ENCODE data around the gene CKAP4.
"Not testable (repeated sequence)": the region's sequence is repeated elsewhere in the genome, so short reads cannot be mapped to it uniquely, and the experiment has no call there.

CKAP4 gene

DNA sequence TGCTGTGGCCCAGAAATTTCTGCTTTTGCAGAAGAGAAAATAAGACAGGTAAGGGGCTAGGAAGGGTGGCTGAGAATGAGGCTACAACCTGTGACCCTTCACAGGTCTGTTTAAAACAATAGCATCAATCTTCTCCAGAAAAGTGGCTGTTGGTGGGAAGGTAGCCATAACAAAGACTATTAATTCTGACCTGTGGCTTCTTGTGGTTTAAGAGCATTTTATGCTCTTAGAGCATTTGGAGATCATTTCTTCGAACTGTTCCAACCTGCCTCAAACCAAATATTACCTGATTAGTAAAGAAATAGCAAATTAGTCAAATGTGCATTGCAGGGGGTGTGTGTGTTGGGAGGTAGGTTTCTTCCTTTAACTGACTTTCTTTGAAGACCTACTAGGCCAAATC lies 39.5 kb upstream of the CKAP4 start:
- Histone ChIP-seq H3K9me3 (ENCODE audit: control insufficient read depth in 5 of 5, low read length in 5 of 5) (peaks cover 0 to 1% (median under 1%) of the 10 kb centered on the region in 5 donors), H3K27me3 (ENCODE audit: control insufficient read depth in 5 of 5, insufficient read depth in 4 of 5, low read length in 5 of 5) (peaks cover 0 to 4% (median 0%) of the 10 kb centered on the region in 5 donors), H3K4me3 (ENCODE audit: low read depth in 1 of 5, low read length in 5 of 5) (no peak overlapping the region), H3K9ac (ENCODE audit: low read length in 5 of 5) (no peak overlapping the region), H3K4me1 (ENCODE audit: control insufficient read depth in 5 of 5, insufficient read depth in 5 of 5, low read length in 5 of 5) (peaks cover 0 to 9% (median 0%) of the 10 kb centered on the region in 5 donors), H3K36me3 (ENCODE audit: control insufficient read depth in 5 of 5, insufficient read depth in 5 of 5, low read length in 5 of 5) (no peaks in the 10 kb centered on the region), H3K27ac (ENCODE audit: low read depth, low read length) (no peak overlapping the region)

DNA sequence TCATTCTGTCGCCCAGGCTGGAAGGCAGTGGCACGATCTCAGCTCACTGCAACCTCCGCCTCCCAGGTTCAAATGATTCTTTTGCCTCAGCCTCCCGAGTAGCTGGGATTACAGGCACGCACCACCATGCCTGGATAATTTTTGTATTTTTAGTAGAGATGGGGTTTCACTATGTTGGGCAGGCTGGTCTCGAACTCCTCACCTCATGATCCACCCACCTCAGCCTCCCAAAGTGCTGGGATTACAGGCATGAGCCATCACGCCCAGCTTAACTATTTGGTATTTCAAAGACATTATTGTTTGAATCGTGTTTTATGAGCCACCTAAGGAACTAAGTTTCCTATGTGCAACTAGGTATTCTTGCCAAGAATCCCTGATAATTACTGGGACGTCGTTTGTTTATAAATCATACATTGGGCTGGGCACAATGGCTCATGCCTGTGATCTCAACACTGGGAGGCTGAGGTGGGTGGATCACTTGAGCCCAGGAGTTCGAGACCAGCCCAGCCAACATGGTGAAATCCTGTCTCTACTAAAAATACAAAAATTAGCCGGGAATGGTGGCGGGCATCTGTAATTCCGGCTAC lies 38.8 kb upstream of the CKAP4 start:
- not testable (repeated sequence) for H3K9me3 ChIP-seq (ENCODE audit: control insufficient read depth in 5 of 5, low read length in 5 of 5); H3K4me3 ChIP-seq (ENCODE audit: low read depth in 1 of 5, low read length in 5 of 5); H3K27ac ChIP-seq (ENCODE audit: low read depth, low read length); H3K4me1 ChIP-seq (ENCODE audit: control insufficient read depth in 5 of 5, insufficient read depth in 5 of 5, low read length in 5 of 5); H3K27me3 ChIP-seq (ENCODE audit: control insufficient read depth in 5 of 5, insufficient read depth in 4 of 5, low read length in 5 of 5); H3K36me3 ChIP-seq (ENCODE audit: control insufficient read depth in 5 of 5, insufficient read depth in 5 of 5, low read length in 5 of 5); H3K9ac ChIP-seq (ENCODE audit: low read length in 5 of 5)

DNA sequence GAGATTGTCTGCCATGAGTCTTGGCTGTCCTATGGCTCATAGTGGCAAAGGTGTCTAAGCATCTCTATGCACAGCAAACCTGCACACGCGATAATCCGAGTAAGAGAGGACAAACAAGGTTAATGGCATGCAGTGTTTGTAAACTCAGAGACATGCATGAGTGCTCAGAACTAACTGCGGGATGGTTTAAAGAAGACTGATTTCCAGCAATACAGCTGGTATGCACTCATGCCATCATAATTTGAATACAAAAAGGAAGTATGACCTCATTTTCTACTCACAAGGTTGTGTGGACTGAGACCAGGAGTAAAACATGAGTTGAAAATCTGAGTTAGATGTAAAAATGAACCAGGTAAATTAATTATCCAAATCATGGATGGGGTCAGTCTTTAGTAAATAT lies 38.2 kb upstream of the CKAP4 start:
- H3K4me1 ChIP-seq (ENCODE audit: control insufficient read depth in 5 of 5, insufficient read depth in 5 of 5, low read length in 5 of 5) = peaks cover 0 to 9% (median 0%) of the 10 kb centered on the region in 5 donors
- peaks cover 0 to 14% (median 9%) of the 10 kb centered on the region in 5 donors for H3K9me3 ChIP-seq (ENCODE audit: control insufficient read depth in 5 of 5, low read length in 5 of 5)
- no peak overlapping the region for H3K9ac ChIP-seq (ENCODE audit: low read length in 5 of 5)
- H3K4me3 ChIP-seq (ENCODE audit: low read depth in 1 of 5, low read length in 5 of 5) = no peak overlapping the region
- H3K27ac ChIP-seq (ENCODE audit: low read depth, low read length) = no peak overlapping the region
- H3K36me3 ChIP-seq (ENCODE audit: control insufficient read depth in 5 of 5, insufficient read depth in 5 of 5, low read length in 5 of 5) = no peaks in the 10 kb centered on the region
- peaks cover 0 to 4% (median 0%) of the 10 kb centered on the region in 5 donors for H3K27me3 ChIP-seq (ENCODE audit: control insufficient read depth in 5 of 5, insufficient read depth in 4 of 5, low read length in 5 of 5)

DNA sequence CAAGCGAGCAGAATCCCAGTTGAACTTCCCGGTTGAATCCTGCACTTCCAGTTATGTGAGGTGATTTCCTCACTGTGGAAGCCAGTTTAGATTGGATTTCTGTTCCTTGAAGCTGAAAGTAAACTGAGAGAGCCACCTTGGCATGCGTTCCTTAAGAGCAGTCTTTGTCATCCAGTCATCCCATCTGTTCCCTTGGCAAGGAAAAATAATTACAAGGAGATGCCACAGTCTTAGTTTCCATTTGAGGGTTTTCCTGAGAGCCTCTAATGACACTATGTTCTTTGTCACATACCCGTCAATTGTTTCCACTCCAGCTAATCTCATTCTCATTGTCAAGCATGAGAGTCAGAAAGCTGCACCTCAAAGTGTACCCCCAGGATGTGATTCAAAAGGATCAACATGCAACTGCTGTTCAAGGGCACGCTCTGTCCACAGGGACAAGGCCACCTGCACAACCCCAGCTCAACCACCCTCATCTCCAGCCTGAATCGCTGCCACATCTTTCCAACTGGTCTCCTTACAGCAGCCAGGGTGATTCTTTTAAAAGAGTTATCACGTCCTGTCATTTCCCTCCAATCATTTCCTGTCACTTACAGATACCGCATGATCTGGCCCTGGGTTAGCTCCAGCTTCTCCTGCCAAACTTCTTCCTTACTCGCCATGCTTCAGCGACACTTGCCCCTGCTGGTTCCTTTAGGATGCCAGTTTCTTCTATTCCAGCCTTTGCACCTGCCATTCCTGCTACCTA lies 36.7 kb upstream of the CKAP4 start:
- peaks cover 0 to 4% (median 0%) of the 10 kb centered on the region in 5 donors for H3K27me3 ChIP-seq (ENCODE audit: control insufficient read depth in 5 of 5, insufficient read depth in 4 of 5, low read length in 5 of 5)
- H3K9ac ChIP-seq (ENCODE audit: low read length in 5 of 5) = no peak overlapping the region
- H3K27ac ChIP-seq (ENCODE audit: low read depth, low read length) = no peak overlapping the region
- no peak overlapping the region for H3K4me3 ChIP-seq (ENCODE audit: low read depth in 1 of 5, low read length in 5 of 5)
- H3K4me1 ChIP-seq (ENCODE audit: control insufficient read depth in 5 of 5, insufficient read depth in 5 of 5, low read length in 5 of 5) = peaks cover 0 to 9% (median 0%) of the 10 kb centered on the region in 5 donors
- H3K36me3 ChIP-seq (ENCODE audit: control insufficient read depth in 5 of 5, insufficient read depth in 5 of 5, low read length in 5 of 5) = no peaks in the 10 kb centered on the region
- H3K9me3 ChIP-seq (ENCODE audit: control insufficient read depth in 5 of 5, low read length in 5 of 5) = peaks cover 0 to 14% (median 9%) of the 10 kb centered on the region in 5 donors

DNA sequence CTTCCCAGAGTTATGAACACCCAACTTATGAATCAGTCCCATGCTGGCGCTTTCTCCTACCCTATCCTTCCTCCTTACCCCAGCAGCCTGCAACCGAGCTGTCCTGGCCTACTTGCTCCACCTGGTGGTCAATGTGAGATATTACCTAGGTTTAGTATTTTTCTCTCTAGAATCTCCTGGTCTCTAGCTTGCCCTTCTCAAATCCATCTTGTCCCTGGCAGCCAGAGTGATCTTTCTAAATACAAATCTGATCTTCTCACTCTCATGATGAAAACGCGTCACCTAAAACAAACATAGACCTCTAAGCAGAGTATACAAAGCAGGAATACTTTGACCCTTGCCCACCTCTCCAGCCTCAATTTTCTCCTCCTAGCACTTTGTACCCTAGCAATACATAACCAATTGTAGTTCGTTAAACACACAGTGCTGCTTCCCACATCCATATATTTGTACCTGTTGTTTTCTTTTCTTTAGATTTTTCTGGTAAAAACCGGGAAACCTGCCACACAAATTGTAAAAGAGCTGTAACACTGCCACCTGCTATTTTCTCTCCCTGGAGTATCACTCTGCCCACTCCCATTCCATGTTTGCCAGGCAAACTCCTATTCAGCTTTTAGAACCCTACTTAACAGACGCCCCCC lies 34.8 kb upstream of the CKAP4 start:
- Histone ChIP-seq H3K4me3 (ENCODE audit: low read depth in 1 of 5, low read length in 5 of 5) (no peak overlapping the region), H3K27me3 (ENCODE audit: control insufficient read depth in 5 of 5, insufficient read depth in 4 of 5, low read length in 5 of 5) (peaks cover 0 to 4% (median 0%) of the 10 kb centered on the region in 5 donors), H3K27ac (ENCODE audit: low read depth, low read length) (no peak overlapping the region), H3K9ac (ENCODE audit: low read length in 5 of 5) (no peak overlapping the region), H3K36me3 (ENCODE audit: control insufficient read depth in 5 of 5, insufficient read depth in 5 of 5, low read length in 5 of 5) (no peaks in the 10 kb centered on the region), H3K4me1 (ENCODE audit: control insufficient read depth in 5 of 5, insufficient read depth in 5 of 5, low read length in 5 of 5) (peaks cover 0 to 9% (median 0%) of the 10 kb centered on the region in 5 donors), H3K9me3 (ENCODE audit: control insufficient read depth in 5 of 5, low read length in 5 of 5) (peaks cover 0 to 14% (median 9%) of the 10 kb centered on the region in 5 donors)

DNA sequence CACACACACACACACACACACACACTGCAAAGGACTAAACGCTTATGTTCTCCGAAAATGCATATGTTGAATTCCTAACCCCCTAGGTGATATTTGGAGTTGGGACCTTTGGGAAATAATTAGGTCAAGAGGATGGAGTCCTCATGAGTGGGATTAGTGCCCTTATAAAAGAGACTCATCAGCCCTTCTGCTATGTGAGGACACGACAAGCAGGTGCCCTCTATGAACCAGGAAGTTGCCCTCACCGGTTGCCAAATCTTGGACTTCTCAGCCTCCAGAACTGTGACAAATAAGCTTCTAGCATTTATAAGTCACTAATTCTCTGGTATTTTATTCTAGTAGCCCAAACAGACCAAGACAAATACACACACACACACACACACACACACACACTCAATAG lies 34.0 kb upstream of the CKAP4 start:
- H3K27ac ChIP-seq (ENCODE audit: low read depth, low read length) = no peak overlapping the region
- H3K36me3 ChIP-seq (ENCODE audit: control insufficient read depth in 5 of 5, insufficient read depth in 5 of 5, low read length in 5 of 5) = no peaks in the 10 kb centered on the region
- peaks cover 0 to 9% (median 0%) of the 10 kb centered on the region in 5 donors for H3K4me1 ChIP-seq (ENCODE audit: control insufficient read depth in 5 of 5, insufficient read depth in 5 of 5, low read length in 5 of 5)
- H3K27me3 ChIP-seq (ENCODE audit: control insufficient read depth in 5 of 5, insufficient read depth in 4 of 5, low read length in 5 of 5) = peaks cover 0 to 4% (median 0%) of the 10 kb centered on the region in 5 donors
- no peak overlapping the region for H3K9ac ChIP-seq (ENCODE audit: low read length in 5 of 5)
- H3K4me3 ChIP-seq (ENCODE audit: low read depth in 1 of 5, low read length in 5 of 5) = no peak overlapping the region
- peaks cover 0 to 14% (median 9%) of the 10 kb centered on the region in 5 donors for H3K9me3 ChIP-seq (ENCODE audit: control insufficient read depth in 5 of 5, low read length in 5 of 5)

DNA sequence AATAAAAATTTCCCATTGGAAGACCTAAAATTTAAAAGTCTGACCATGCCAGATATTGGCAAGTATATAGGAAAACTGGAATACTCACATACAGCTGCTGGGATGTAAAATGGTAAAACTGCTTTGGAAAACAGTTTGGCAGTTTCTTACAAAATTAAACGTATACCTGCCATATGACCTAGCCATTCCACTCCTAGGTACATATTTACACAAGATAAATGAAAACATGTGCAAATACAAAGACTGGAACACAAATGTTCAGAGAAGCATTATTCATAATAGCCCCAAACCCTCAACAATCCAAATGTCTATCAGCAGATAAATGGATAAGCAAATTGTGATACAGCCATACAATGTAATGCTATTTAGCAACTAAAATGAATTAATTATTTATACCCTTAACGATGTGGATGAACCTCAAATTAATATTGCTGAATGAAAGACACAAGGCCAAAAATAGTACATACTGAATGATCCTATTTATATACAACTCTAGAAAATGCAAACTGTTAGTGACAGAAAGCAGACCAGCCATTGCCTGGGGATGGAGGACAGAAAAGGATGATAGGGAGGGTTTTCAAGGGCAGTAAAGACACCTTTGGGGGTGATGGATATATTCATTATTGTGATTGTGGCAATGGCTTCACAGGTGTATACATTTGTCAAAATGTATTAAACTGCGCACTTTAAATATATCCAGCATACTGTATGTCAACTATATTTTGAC lies 33.4 kb upstream of the CKAP4 start:
- Histone ChIP-seq H3K9me3 (ENCODE audit: control insufficient read depth in 5 of 5, low read length in 5 of 5) (peaks cover 0 to 14% (median 9%) of the 10 kb centered on the region in 5 donors), H3K4me3 (ENCODE audit: low read depth in 1 of 5, low read length in 5 of 5) (no peak overlapping the region), H3K9ac (ENCODE audit: low read length in 5 of 5) (no peak overlapping the region), H3K4me1 (ENCODE audit: control insufficient read depth in 5 of 5, insufficient read depth in 5 of 5, low read length in 5 of 5) (peaks cover 0 to 9% (median 0%) of the 10 kb centered on the region in 5 donors), H3K27ac (ENCODE audit: low read depth, low read length) (no peak overlapping the region), H3K36me3 (ENCODE audit: control insufficient read depth in 5 of 5, insufficient read depth in 5 of 5, low read length in 5 of 5) (no peaks in the 10 kb centered on the region), H3K27me3 (ENCODE audit: control insufficient read depth in 5 of 5, insufficient read depth in 4 of 5, low read length in 5 of 5) (peaks cover 0 to 4% (median 0%) of the 10 kb centered on the region in 5 donors)

DNA sequence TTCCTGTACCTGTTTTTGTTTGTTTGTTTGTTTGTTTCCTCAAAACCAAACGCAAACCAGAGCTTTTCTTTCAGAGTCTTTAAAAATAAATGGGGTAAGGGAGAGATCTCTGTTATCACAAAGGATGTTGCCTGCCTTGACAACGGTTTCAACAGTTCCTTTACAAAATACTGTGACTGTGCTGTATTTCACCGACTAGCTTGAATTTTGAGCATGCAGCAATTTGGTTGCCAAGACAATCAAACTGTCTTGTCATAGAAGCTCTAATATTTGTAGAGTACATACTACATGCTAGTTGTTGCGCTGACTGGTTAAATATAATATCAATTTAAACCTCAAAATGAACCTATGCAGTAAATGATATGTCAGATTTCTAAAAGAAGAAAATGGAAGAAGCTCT lies 32.3 kb upstream of the CKAP4 start:
- H3K27me3 ChIP-seq (ENCODE audit: control insufficient read depth in 5 of 5, insufficient read depth in 4 of 5, low read length in 5 of 5) = peaks cover 0 to 4% (median 0%) of the 10 kb centered on the region in 5 donors
- peaks cover 0 to 9% (median 0%) of the 10 kb centered on the region in 5 donors for H3K4me1 ChIP-seq (ENCODE audit: control insufficient read depth in 5 of 5, insufficient read depth in 5 of 5, low read length in 5 of 5)
- no peaks in the 10 kb centered on the region for H3K36me3 ChIP-seq (ENCODE audit: control insufficient read depth in 5 of 5, insufficient read depth in 5 of 5, low read length in 5 of 5)
- no peak overlapping the region for H3K27ac ChIP-seq (ENCODE audit: low read depth, low read length)
- peaks cover 0 to 14% (median 9%) of the 10 kb centered on the region in 5 donors for H3K9me3 ChIP-seq (ENCODE audit: control insufficient read depth in 5 of 5, low read length in 5 of 5)
- H3K9ac ChIP-seq (ENCODE audit: low read length in 5 of 5) = no peak overlapping the region
- no peak overlapping the region for H3K4me3 ChIP-seq (ENCODE audit: low read depth in 1 of 5, low read length in 5 of 5)

DNA sequence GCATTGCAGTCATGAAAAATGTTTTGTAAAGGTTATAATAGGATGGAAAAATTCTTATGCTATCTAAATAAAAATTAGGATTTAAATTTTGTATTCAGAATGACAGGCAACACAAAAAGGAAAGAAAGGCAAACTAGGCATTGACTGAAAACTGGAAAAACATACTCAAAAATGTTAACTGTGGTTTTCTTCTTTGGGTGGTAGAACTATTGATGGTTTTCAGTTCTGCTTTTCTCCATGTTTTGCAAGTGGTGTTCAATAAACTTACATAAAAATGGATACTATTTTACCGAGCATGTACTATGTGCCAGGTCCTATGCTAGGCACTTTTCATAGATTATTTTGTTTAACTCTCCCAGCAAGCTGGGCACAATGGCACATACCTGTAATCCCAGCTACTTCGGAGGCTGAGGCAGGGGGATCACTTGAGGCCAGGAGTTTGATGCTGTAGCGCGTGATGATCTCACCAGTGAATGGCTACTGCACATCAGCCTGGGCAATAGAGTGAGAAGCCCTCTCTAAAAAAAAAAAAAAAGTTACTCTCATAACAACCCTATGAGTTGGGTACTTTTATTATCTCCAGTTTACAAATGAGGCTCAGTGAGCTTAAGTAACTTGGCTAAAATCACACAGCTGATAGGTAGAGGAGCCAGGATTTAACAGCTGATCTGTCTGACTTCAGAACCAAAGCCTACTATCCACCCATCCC lies 28.4 kb upstream of the CKAP4 start:
- Histone ChIP-seq H3K27me3 (ENCODE audit: control insufficient read depth in 5 of 5, insufficient read depth in 4 of 5, low read length in 5 of 5) (no peaks in the 10 kb centered on the region), H3K9me3 (ENCODE audit: control insufficient read depth in 5 of 5, low read length in 5 of 5) (peaks cover 0 to 2% (median 0%) of the 10 kb centered on the region in 5 donors), H3K4me3 (ENCODE audit: low read depth in 1 of 5, low read length in 5 of 5) (no peak overlapping the region), H3K27ac (ENCODE audit: low read depth, low read length) (no peak overlapping the region), H3K4me1 (ENCODE audit: control insufficient read depth in 5 of 5, insufficient read depth in 5 of 5, low read length in 5 of 5) (no peaks in the 10 kb centered on the region), H3K36me3 (ENCODE audit: control insufficient read depth in 5 of 5, insufficient read depth in 5 of 5, low read length in 5 of 5) (no peaks in the 10 kb centered on the region), H3K9ac (ENCODE audit: low read length in 5 of 5) (no peak overlapping the region)
